OCI-LY1 (cell line): ENCODE measurements around the gene GSDMA.

Experiments
- H2AFZ ChIP-seq: fragments of 200-600 bp; sonication (generic), shearing (Covaris generic); 2 replicates; pipeline ENCODE4 v1.6.0; 2014; ENCODE audit warnings: antibody characterized with exemption, mild to moderate bottlenecking, low read length
- H3F3A ChIP-seq: fragments of 200-600 bp; sonication (generic), shearing (Covaris generic); 2 replicates; pipeline ENCODE4 v1.6.0; 2014; ENCODE audit warnings: mild to moderate bottlenecking, antibody characterized with exemption, low read length, moderate library complexity; ENCODE audit not compliant: insufficient read depth
- H3K27ac ChIP-seq: fragments of 200-600 bp; sonication (generic); 2 replicates; pipeline ENCODE4 v1.5.1; 2014; ENCODE audit warnings: low read length, mixed run types, mild to moderate bottlenecking, low read depth; ENCODE audit not compliant: poor library complexity, severe bottlenecking
- H3K27me3 ChIP-seq: fragments of 200-600 bp; sonication (generic); 2 replicates; pipeline ENCODE4 v1.6.0; 2014; ENCODE audit warnings: antibody characterized with exemption, mild to moderate bottlenecking, low read length, moderate library complexity; ENCODE audit not compliant: insufficient read depth
- H3K36me3 ChIP-seq: fragments of 200-600 bp; sonication (generic); 2 replicates; pipeline ENCODE4 v1.6.1; 2014; ENCODE audit warnings: mild to moderate bottlenecking, antibody characterized with exemption, low read length, moderate library complexity, mixed read lengths; ENCODE audit not compliant: insufficient read depth
- H3K4me1 ChIP-seq: fragments of 200-600 bp; sonication (generic); 2 replicates; pipeline ENCODE4 v1.5.1; 2014; ENCODE audit warnings: mild to moderate bottlenecking, low read length, moderate library complexity; ENCODE audit not compliant: insufficient read depth, severe bottlenecking
- H3K4me2 ChIP-seq: fragments of 200-600 bp; sonication (generic), shearing (Covaris generic); 2 replicates; pipeline ENCODE4 v1.6.1; 2014; ENCODE audit warnings: low read length
- H3K4me3 ChIP-seq: fragments of 200-600 bp; sonication (generic); 2 replicates; pipeline ENCODE4 v1.5.1; 2014; ENCODE audit warnings: low read length, low read depth, mild to moderate bottlenecking, mixed read lengths; ENCODE audit not compliant: poor library complexity, severe bottlenecking
- H3K79me2 ChIP-seq: fragments of 200-600 bp; shearing (Covaris generic); 2 replicates; pipeline ENCODE4 v1.6.1; 2016; ENCODE audit warnings: mixed run types, low read length, mixed read lengths; ENCODE audit not compliant: insufficient read depth
- H3K9ac ChIP-seq: fragments of 200-600 bp; sonication (generic), shearing (Covaris generic); 2 replicates; pipeline ENCODE4 v1.6.1; 2014; ENCODE audit warnings: mild to moderate bottlenecking, low read length, mixed read lengths
- H3K9me2 ChIP-seq: fragments of 200-600 bp; sonication (generic), shearing (Covaris generic); 2 replicates; pipeline ENCODE4 v1.6.1; 2014; ENCODE audit warnings: low read depth, mild to moderate bottlenecking, low read length, mixed read lengths
- H3K9me3 ChIP-seq: fragments of 200-600 bp; shearing (Covaris generic); 2 replicates; pipeline ENCODE4 v1.6.1; 2014; ENCODE audit warnings: low read length, mixed read lengths
- H4K20me1 ChIP-seq: fragments of 200-600 bp; sonication (generic), shearing (Covaris generic); 2 replicates; pipeline ENCODE4 v1.6.0; 2016; ENCODE audit warnings: mild to moderate bottlenecking, low read length; ENCODE audit not compliant: insufficient read depth
- CTCF ChIP-seq: fragments of 200-600 bp; sonication (generic), shearing (Covaris generic); IDR thresholded peaks from 2 replicates; pipeline ENCODE4 v1.5.1; 2017; ENCODE audit warnings: mild to moderate bottlenecking, antibody characterized with exemption, low read length, moderate library complexity, mixed read lengths
- EZH2 ChIP-seq: fragments of 200-600 bp; sonication (generic), shearing (Covaris generic); IDR thresholded peaks from 2 replicates; pipeline ENCODE4 v1.8.0; 2017; ENCODE audit warnings: borderline replicate concordance, mixed run types, mild to moderate bottlenecking, antibody characterized with exemption, low read length, moderate library complexity, mixed read lengths

Gene GSDMA

GRCh38 chr17:39995438-39995837 is 32.6 kb downstream of the GSDMA start:
- Histone ChIP-seq H3F3A (0 out of 2 replicates have a peak, but pooled peaks cover 3% of the 10 kb centered on the region), H3K27ac (no peak overlapping the region), H3K36me3 (peaks cover 76% of the 10 kb centered on the region), H3K79me2 (no peaks in the 10 kb centered on the region), H3K9ac (no peak overlapping the region), H3K9me2 (no peaks in the 10 kb centered on the region), H3K4me1 (no peaks in the 10 kb centered on the region), H2AFZ (no peak overlapping the region), H3K4me3 (no peak overlapping the region), H4K20me1 (no peaks in the 10 kb centered on the region), H3K27me3 (no peaks in the 10 kb centered on the region), H3K9me3 (no peaks in the 10 kb centered on the region), H3K4me2 (no peak overlapping the region)
- TF ChIP-seq EZH2 (no peak), CTCF (no peak)

DNA sequence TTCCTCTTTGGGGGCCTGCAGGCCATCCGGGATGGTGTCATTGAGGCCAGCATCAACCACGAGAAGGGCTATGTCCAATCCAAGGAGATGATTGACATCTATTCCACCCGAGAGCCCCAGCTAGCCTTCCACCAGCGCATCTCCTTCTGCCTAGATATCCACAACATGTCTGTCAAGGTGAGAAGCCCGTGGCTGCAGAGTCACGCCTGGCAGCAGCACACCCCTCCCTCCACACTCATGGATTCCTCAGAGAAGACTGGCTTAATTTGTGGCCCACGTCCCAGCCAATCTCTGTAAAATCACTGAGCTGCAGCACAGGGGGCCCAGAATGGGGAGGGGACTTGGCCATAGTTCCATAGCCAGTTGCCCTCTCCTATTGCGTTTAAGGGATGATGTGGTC is 33.4 kb downstream of the GSDMA start:
- Histone ChIP-seq H3K4me1 (no peaks in the 10 kb centered on the region), H3K9me2 (no peaks in the 10 kb centered on the region), H3K9me3 (no peaks in the 10 kb centered on the region), H3K79me2 (no peaks in the 10 kb centered on the region), H3K27ac (no peak overlapping the region), H3K4me3 (no peak overlapping the region), H2AFZ (no peak overlapping the region), H4K20me1 (no peaks in the 10 kb centered on the region), H3K4me2 (no peak overlapping the region), H3F3A (0 out of 2 replicates have a peak, but pooled peaks cover 3% of the 10 kb centered on the region), H3K27me3 (no peaks in the 10 kb centered on the region), H3K9ac (no peak overlapping the region), H3K36me3 (peaks cover 69% of the 10 kb centered on the region)
- TF ChIP-seq CTCF (no peak), EZH2 (no peak)

DNA sequence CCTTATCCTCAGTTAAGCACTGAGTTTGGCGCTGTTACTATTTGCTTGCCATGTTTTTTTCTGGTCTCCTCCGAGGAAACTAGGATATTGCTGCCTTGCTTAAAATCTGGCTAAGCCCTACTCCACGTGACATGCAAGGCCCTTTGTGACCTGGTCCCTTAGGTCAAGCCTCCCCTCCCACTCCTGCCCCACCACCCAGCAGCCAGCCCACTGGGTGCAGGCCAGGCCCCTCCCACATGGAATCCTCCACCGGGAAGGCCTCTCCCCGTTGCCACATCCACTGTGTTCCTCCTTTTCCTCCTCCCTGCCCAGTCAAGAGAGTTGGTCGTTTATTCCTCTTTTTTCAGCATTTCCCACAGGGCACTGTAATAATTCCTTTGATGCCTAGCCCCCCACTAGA is 34.0 kb downstream of the GSDMA start:
- H3K4me3 ChIP-seq, result no peak overlapping the region
- no peaks in the 10 kb centered on the region for H3K4me1 ChIP-seq
- TF ChIP-seq EZH2, result no peak
- TF ChIP-seq CTCF, result no peak
- H3K36me3 ChIP-seq, result peaks cover 63% of the 10 kb centered on the region
- H3F3A ChIP-seq, result 0 out of 2 replicates have a peak, but pooled peaks cover 3% of the 10 kb centered on the region
- no peak overlapping the region for H3K4me2 ChIP-seq
- H4K20me1 ChIP-seq, result no peaks in the 10 kb centered on the region
- H3K27me3 ChIP-seq, result no peaks in the 10 kb centered on the region
- no peaks in the 10 kb centered on the region for H3K9me2 ChIP-seq
- H3K9me3 ChIP-seq, result no peaks in the 10 kb centered on the region
- no peak overlapping the region for H3K9ac ChIP-seq
- H2AFZ ChIP-seq, result no peak overlapping the region
- H3K79me2 ChIP-seq, result no peaks in the 10 kb centered on the region
- no peak overlapping the region for H3K27ac ChIP-seq
